IMR-90 (cell line): Measurements from ENCODE around the gene BTBD9. TPM values are rescaled to one million over a fixed set of nuclear protein-coding genes. Genes with fewer than 3 reads are reported as not detected.

Experiments
- ATAC-seq: fragments of 200-7000 bp; cut with Tn5 transposase; 2 replicates; pipeline ENCODE4 v1.9.1; 2020; ENCODE audit warnings: low read depth, mild to moderate bottlenecking, moderate library complexity
- BruUV-seq: library from RNA; stranded (reverse); fragments of 400-500 nt; replicated peaks from 2 replicates; lab custom pipeline; 2021; lab: Mats Ljungman, UMichigan
- CTCF ChIA-PET: fragments of 300-600 bp; formaldehyde crosslinking; extraction: SDS; loops from one replicate; lab custom pipeline; 2021; ENCODE audit warnings: antibody characterized with exemption; lab: Yijun Ruan, JAX
- POLR2A ChIA-PET: fragments of 300-600 bp; sonication (Branson Sonifier 250); formaldehyde crosslinking; loops from one replicate; lab custom pipeline; 2022; ENCODE audit warnings: antibody characterized with exemption; ENCODE audit not compliant: unreplicated experiment; lab: Charles Lee
- DNase-seq: peaks from one replicate; pipeline ENCODE4 v3.0.0; 2013
- H2AFZ ChIP-seq: replicated peaks from 2 replicates; pipeline ENCODE3; 2013; ENCODE audit warnings: low read length, mild to moderate bottlenecking; ENCODE audit not compliant: poor library complexity
- H2AK5ac ChIP-seq: 2 replicates; pipeline ENCODE4 v1.6.1; 2013; ENCODE audit warnings: low read depth, low read length, inconsistent platforms
- H2AK9ac ChIP-seq: replicated peaks from 2 replicates; pipeline ENCODE3; 2013; ENCODE audit warnings: mild to moderate bottlenecking, low read depth, low read length, moderate library complexity; ENCODE audit not compliant: poor library complexity
- H2BK120ac ChIP-seq: 2 replicates; pipeline ENCODE4 v1.6.1; 2013; ENCODE audit warnings: low read depth, low read length, inconsistent platforms
- H2BK15ac ChIP-seq: 3 replicates; pipeline ENCODE4 v1.6.1; 2013; ENCODE audit warnings: low read depth, low read length, inconsistent platforms
- H2BK20ac ChIP-seq: 2 replicates; pipeline ENCODE4 v1.6.1; 2013; ENCODE audit warnings: low read depth, mild to moderate bottlenecking, inconsistent platforms, low read length, moderate library complexity
- H2BK5ac ChIP-seq: 2 replicates; pipeline ENCODE4 v1.6.1; 2013; ENCODE audit warnings: mild to moderate bottlenecking, low read depth, low read length, inconsistent platforms; ENCODE audit not compliant: poor library complexity, severe bottlenecking
- H3K14ac ChIP-seq: replicated peaks from 2 replicates; pipeline ENCODE4 v1.6.1; 2013; ENCODE audit warnings: low read depth, low read length, inconsistent platforms
- H3K18ac ChIP-seq: 2 replicates; pipeline ENCODE4 v1.6.1; 2013; ENCODE audit warnings: low read depth, low read length, control low read depth
- H3K23ac ChIP-seq: 2 replicates; pipeline ENCODE4 v1.6.1; 2013; ENCODE audit warnings: low read depth, low read length, inconsistent platforms
- H3K27ac ChIP-seq: 2 replicates; pipeline ENCODE4 v1.5.1; 2013; ENCODE audit warnings: mild to moderate bottlenecking, control low read depth, low read length; ENCODE audit not compliant: insufficient read depth
- H3K27me3 ChIP-seq: 2 replicates; pipeline ENCODE4 v1.6.1; 2013; ENCODE audit warnings: low read length; ENCODE audit not compliant: control insufficient read depth, insufficient read depth
- H3K36me3 ChIP-seq: 2 replicates; pipeline ENCODE4 v1.6.1; 2013; ENCODE audit warnings: low read length, mixed read lengths; ENCODE audit not compliant: control insufficient read depth, insufficient read depth
- H3K4ac ChIP-seq: 2 replicates; pipeline ENCODE4 v1.6.1; 2013; ENCODE audit warnings: low read depth, low read length, inconsistent platforms
- H3K4me1 ChIP-seq: 2 replicates; pipeline ENCODE4 v1.6.1; 2013; ENCODE audit warnings: low read length, mixed read lengths; ENCODE audit not compliant: control insufficient read depth, insufficient read depth
- H3K4me2 ChIP-seq: 2 replicates; pipeline ENCODE4 v1.6.1; 2013; ENCODE audit warnings: low read depth, mild to moderate bottlenecking, control low read depth, low read length, moderate library complexity
- H3K4me3 ChIP-seq: 2 replicates; pipeline ENCODE4 v1.5.1; 2013; ENCODE audit warnings: low read depth, mild to moderate bottlenecking, control low read depth, low read length, moderate library complexity; ENCODE audit not compliant: insufficient read depth
- H3K56ac ChIP-seq: 2 replicates; pipeline ENCODE4 v1.6.1; 2013; ENCODE audit warnings: low read length, inconsistent platforms; ENCODE audit not compliant: insufficient read depth; ENCODE audit errors: extremely low read depth
- H3K79me1 ChIP-seq, 2 experiments: 2 replicates each; pipeline ENCODE4 v1.6.1; 2013; ENCODE audit warnings: low read length in 2 of 2, inconsistent platforms in 1 of 2, low read depth in 1 of 2
- H3K9ac ChIP-seq: 2 replicates; pipeline ENCODE4 v1.6.1; 2013; ENCODE audit warnings: low read depth, low read length, control low read depth
- H3K9me1 ChIP-seq: 2 replicates; pipeline ENCODE4 v1.6.1; 2013; ENCODE audit warnings: low read length, inconsistent platforms; ENCODE audit not compliant: insufficient read depth
- H3K9me3 ChIP-seq: 2 replicates; pipeline ENCODE4 v1.6.1; 2013; ENCODE audit warnings: low read length; ENCODE audit not compliant: control insufficient read depth, insufficient read depth
- H4K20me1 ChIP-seq: 2 replicates; pipeline ENCODE4 v1.6.1; 2013; ENCODE audit warnings: low read length, inconsistent platforms; ENCODE audit not compliant: insufficient read depth
- H4K5ac ChIP-seq: 2 replicates; pipeline ENCODE4 v1.6.1; 2013; ENCODE audit warnings: mild to moderate bottlenecking, low read depth, low read length, control low read depth
- H4K8ac ChIP-seq, 2 experiments: 2 replicates each; pipeline ENCODE4 v1.6.1; 2013; ENCODE audit warnings: low read depth in 2 of 2, low read length in 2 of 2, control low read depth in 1 of 2, inconsistent platforms in 1 of 2
- H4K91ac ChIP-seq: 2 replicates; pipeline ENCODE4 v1.6.1; 2013; ENCODE audit warnings: low read depth, low read length, inconsistent platforms; ENCODE audit not compliant: insufficient read depth
- BHLHE40 ChIP-seq: fragments of 150-350 bp; IDR thresholded peaks from 2 replicates; pipeline ENCODE4 v1.6.1; 2016; ENCODE audit warnings: mild to moderate bottlenecking, low read depth, low read length
- CEBPB ChIP-seq: IDR thresholded peaks from 2 replicates; pipeline ENCODE4 v1.6.1; 2012; ENCODE audit warnings: low read depth, low read length, improper control_type of control experiment
- ELK1 ChIP-seq: fragments of 150-350 bp; IDR thresholded peaks from 2 replicates; pipeline ENCODE4 v1.6.1; 2016; ENCODE audit warnings: low read depth, mild to moderate bottlenecking, low read length, moderate library complexity, borderline replicate concordance
- MAZ ChIP-seq: IDR thresholded peaks from 2 replicates; pipeline ENCODE4 v1.6.1; 2012; ENCODE audit warnings: low read depth, mild to moderate bottlenecking, low read length, improper control_type of control experiment, moderate library complexity, borderline replicate concordance
- MXI1 ChIP-seq: IDR thresholded peaks from 2 replicates; pipeline ENCODE4 v1.6.1; 2012; ENCODE audit warnings: low read depth, mild to moderate bottlenecking, low read length, moderate library complexity, borderline replicate concordance
- NFE2L2 ChIP-seq: fragments of 150-350 bp; IDR thresholded peaks from 2 replicates; pipeline ENCODE4 v1.6.1; 2016; ENCODE audit warnings: low read depth, mild to moderate bottlenecking, low read length
- RAD21 ChIP-seq: IDR thresholded peaks from 2 replicates; pipeline ENCODE4 v1.6.1; 2012; ENCODE audit warnings: low read length, improper control_type of control experiment
- RCOR1 ChIP-seq: IDR thresholded peaks from 2 replicates; pipeline ENCODE4 v1.6.1; 2012; ENCODE audit warnings: mild to moderate bottlenecking, low read length, improper control_type of control experiment; ENCODE audit not compliant: insufficient replicate concordance
- SMC3 ChIP-seq: fragments of 150-350 bp; IDR thresholded peaks from 2 replicates; pipeline ENCODE4 v1.6.1; 2016; ENCODE audit warnings: low read depth, mild to moderate bottlenecking, antibody characterized with exemption, low read length, moderate library complexity
- USF2 ChIP-seq: fragments of 150-350 bp; IDR thresholded peaks from 2 replicates; pipeline ENCODE4 v1.6.1; 2017; ENCODE audit warnings: mild to moderate bottlenecking, antibody characterized with exemption, low read length, low read depth
- WGBS, 2 experiments: methylation state at CpG; one replicate each; pipeline versions ENCODE4 v1.1.5 to v1.1.7; 2013; ENCODE audit warnings: missing lambda C conversion rate in 2 of 2; ENCODE audit not compliant: insufficient read length in 1 of 2; ENCODE audit errors: extremely low coverage in 2 of 2; 5-methylcytosine and 5-hydroxymethylcytosine counted together
- dilution Hi-C: fragments of 300-500 bp; cut with HindIII; formaldehyde crosslinking; loops from one replicate; pipeline ENCODE4 v1.14.3; 2018; ENCODE audit warnings: low sequenced_read_pairs; ENCODE audit not compliant: unreplicated experiment
- in situ Hi-C: fragments of 300-500 bp; cut with MboI; formaldehyde crosslinking; loops from 3 replicates; pipeline ENCODE4 v1.14.3; 2019; ENCODE audit warnings: low sequenced_read_pairs, inconsistent platforms, mixed read lengths
- intact Hi-C: fragments of 100-400 bp; cut with micrococcal nuclease; formaldehyde crosslinking; loops from 2 replicates; pipeline ENCODE4 v1.10.0; 2022
- polyA plus RNA-seq, 3 experiments: library from polyadenylated mRNA; depleted of rRNA; stranded (reverse); fragments of >200 nt; gene quantifications; 2 replicates each; pipeline ENCODE4 v1.2.3, GENCODE V29; 2012; ENCODE audit warnings: low replicate concordance in 1 of 3
- total RNA-seq: library from RNA; depleted of rRNA; stranded (reverse); fragments of >200 nt; gene quantifications from 2 replicates; pipeline ENCODE4 v1.2.3, GENCODE V29; 2012

The BTBD9 gene
- total and polyA plus RNA-seq, 2 of the 4 experiments (the other 2 are of a cell fraction): 4.1 to 22.0 TPM

GRCh38 chr6:38142178-38142902 is 497.4 kb downstream of the BTBD9 start:
- Histone ChIP-seq H3K27ac (no peak overlapping the region), H3K4ac (no peak overlapping the region), H2AFZ (no peak overlapping the region), H2BK5ac (no peak overlapping the region), H3K14ac (no peak overlapping the region), H3K79me1 (peaks cover 58 to 85% of the 10 kb centered on the region in 2 experiments), H2BK120ac (no peak overlapping the region), H3K27me3 (no peaks in the 10 kb centered on the region), H3K9ac (no peak overlapping the region), H2BK20ac (no peak overlapping the region), H2AK9ac (no peak overlapping the region), H2BK15ac (no peak overlapping the region), H4K91ac (no peak overlapping the region), H3K4me2 (no peak overlapping the region), H3K56ac (no peak overlapping the region), H4K20me1 (peaks cover 60% of the 10 kb centered on the region), H3K9me1 (peaks cover 27% of the 10 kb centered on the region), H3K9me3 (no peaks in the 10 kb centered on the region), H3K18ac (no peak overlapping the region), H2AK5ac (no peak overlapping the region), H3K4me1 (peaks cover 7% of the 10 kb centered on the region; the same call in 1 of the 2 replicates), H3K23ac (0 out of 2 replicates have a peak overlapping the region, but pooled peaks have one; percentile 7), H4K8ac (no peak overlapping the region), H3K4me3 (no peak overlapping the region), H4K5ac (no peak overlapping the region), H3K36me3 (peaks cover 3% of the 10 kb centered on the region; the same call in 1 of the 2 replicates)
- ATAC-seq: no peak
- intact Hi-C loops: loop anchor here (10.0 kb wide), 2 partner anchors 108 to 422 kb away; no protein-coding TSS in a partner anchor
- WGBS, 2 experiments: 90% methylated on average over 4 of the region's 7 CpGs; no CpG with 5 or more reads in 1 of the 2 experiments
- ChIA-PET CTCF (interaction anchor here (0.5 kb wide), 1 partner anchor 247 kb away, joined by 3 read pairs; no protein-coding TSS in a partner anchor), POLR2A (no interaction called here)
- no TSS peak for BruUV-seq
- TF ChIP-seq RAD21 (no peak), SMC3 (no peak), RCOR1 (no peak), ELK1 (no peak), USF2 (no peak), CEBPB (no peak), MAZ (no peak), BHLHE40 (no peak), NFE2L2 (no peak), MXI1 (no peak)
- no peak for DNase-seq
- dilution Hi-C loops: no loop called here
- in situ Hi-C loops: no loop called here
